ENCODE results near the gene KRTAP3-3.

Gene KRTAP3-3

DNA sequence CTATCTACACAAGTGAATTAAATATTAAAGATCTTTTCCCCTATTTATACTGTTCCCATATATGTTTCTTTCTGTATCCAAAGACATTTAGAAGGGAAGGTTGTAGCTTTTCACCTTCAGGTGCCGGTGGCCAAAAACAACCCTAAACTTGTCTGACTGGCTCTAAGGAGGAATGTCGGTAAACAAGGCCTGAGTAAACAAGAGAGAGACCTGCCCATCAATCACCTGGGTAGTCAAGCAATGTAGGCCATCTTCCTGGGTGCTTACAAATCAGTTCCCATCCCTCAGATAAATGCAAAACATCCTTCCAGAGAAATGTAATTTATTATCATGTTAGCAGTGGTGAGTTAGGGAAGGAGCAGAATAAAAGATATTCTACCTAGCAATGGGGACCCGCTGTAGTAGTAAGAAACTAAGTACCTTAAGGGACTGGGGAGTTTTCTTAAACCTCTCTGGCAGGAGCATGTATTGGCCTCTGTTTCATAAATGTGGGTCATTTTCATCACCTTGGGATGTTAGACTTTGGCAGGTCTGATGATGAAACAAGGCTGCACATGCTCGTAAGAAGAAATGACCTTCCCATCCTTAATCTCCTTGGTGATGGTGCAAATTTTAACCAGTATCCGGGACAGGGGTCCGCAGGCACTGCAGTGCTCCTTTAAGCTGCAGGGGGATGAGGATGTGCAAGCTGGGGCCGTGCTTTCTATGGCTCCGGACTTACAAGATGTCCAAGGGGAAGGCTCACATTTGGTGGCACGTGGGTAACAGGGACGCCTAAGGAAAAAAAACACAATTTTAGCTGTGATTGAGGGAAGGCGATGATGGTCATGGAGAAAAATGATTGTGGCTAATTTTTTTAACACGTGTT lies 35.6 kb downstream of the KRTAP3-3 start:
- no peak overlapping the region for H3K4me3 ChIP-seq (ENCODE audit: low read length)
- WGBS, result 88% methylated on average over 11 of the region's 12 CpGs
- H3K9ac ChIP-seq (ENCODE audit: low read depth, low read length), result no peak overlapping the region
- no peaks in the 10 kb centered on the region for H3K27me3 ChIP-seq (ENCODE audit: insufficient read depth, low read length)
- peaks cover 25% of the 10 kb centered on the region for H3K4me1 ChIP-seq (ENCODE audit: insufficient read depth, low read length)
- no peaks in the 10 kb centered on the region for H3K9me3 ChIP-seq (ENCODE audit: insufficient read depth, low read depth, low read length)
- no peak overlapping the region for H3K27ac ChIP-seq (ENCODE audit: low read depth, low read length)
- no peaks in the 10 kb centered on the region for H3K36me3 ChIP-seq (ENCODE audit: insufficient read depth, low read length)

GRCh38 chr17:40956401-40957254 lies 37.3 kb downstream of the KRTAP3-3 start:
- no peaks in the 10 kb centered on the region for H3K36me3 ChIP-seq (ENCODE audit: insufficient read depth, low read length)
- no peak overlapping the region for H3K27ac ChIP-seq (ENCODE audit: low read depth, low read length)
- no peaks in the 10 kb centered on the region for H3K9me3 ChIP-seq (ENCODE audit: insufficient read depth, low read depth, low read length)
- H3K27me3 ChIP-seq (ENCODE audit: insufficient read depth, low read length), result no peaks in the 10 kb centered on the region
- no peak overlapping the region for H3K9ac ChIP-seq (ENCODE audit: low read depth, low read length)
- peaks cover 25% of the 10 kb centered on the region for H3K4me1 ChIP-seq (ENCODE audit: insufficient read depth, low read length)
- 91% methylated on average over 8 of the region's 8 CpGs for WGBS
- no peak overlapping the region for H3K4me3 ChIP-seq (ENCODE audit: low read length)

DNA sequence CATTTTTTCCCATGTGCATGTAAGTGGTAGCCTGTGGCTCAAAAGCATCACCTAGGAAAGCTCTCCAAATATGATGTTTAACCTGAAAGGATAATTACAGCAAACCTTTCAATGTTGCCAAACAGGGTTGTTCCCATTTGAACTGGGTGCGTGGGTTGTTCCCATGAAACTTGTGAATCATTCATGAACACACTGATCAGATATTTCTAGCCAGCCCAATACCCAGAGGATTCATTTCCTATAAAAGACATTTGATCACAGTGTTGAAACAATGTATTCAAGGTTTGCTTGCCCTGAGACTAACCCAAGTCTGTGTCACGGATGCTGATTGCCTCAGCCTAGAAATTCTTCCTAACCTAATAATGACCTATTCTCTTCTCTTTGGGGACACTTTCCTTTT lies 40.1 kb downstream of the KRTAP3-3 start:
- H3K9me3 ChIP-seq (ENCODE audit: insufficient read depth, low read depth, low read length), result no peaks in the 10 kb centered on the region
- no peak overlapping the region for H3K27ac ChIP-seq (ENCODE audit: low read depth, low read length)
- H3K36me3 ChIP-seq (ENCODE audit: insufficient read depth, low read length), result no peaks in the 10 kb centered on the region
- 96% methylated on average over 2 of the region's 2 CpGs for WGBS
- H3K27me3 ChIP-seq (ENCODE audit: insufficient read depth, low read length), result no peaks in the 10 kb centered on the region
- H3K4me3 ChIP-seq (ENCODE audit: low read length), result no peak overlapping the region
- peaks cover 24% of the 10 kb centered on the region for H3K4me1 ChIP-seq (ENCODE audit: insufficient read depth, low read length)
- H3K9ac ChIP-seq (ENCODE audit: low read depth, low read length), result no peak overlapping the region

DNA sequence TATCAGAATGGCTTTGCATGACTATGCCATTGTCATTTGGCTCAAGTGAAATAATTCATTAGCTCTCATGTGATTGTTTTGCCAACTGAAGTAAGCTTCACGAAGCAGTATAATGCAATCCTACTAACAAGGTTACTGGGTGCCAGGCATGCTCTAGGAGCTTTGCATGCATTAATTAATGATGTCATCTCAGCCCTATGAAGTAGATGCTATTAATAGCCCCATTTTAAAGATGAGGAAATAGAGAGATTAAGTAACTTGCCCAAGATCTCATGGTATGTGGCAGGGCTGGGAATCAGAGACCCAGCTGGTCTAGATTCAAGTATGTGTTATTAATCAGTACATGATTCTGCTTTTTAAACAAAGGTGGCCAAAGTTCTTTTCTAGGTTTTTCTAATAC lies 41.3 kb downstream of the KRTAP3-3 start:
- Histone ChIP-seq H3K36me3 (ENCODE audit: insufficient read depth, low read length) (no peaks in the 10 kb centered on the region), H3K9ac (ENCODE audit: low read depth, low read length) (no peak overlapping the region), H3K27me3 (ENCODE audit: insufficient read depth, low read length) (no peaks in the 10 kb centered on the region), H3K27ac (ENCODE audit: low read depth, low read length) (no peak overlapping the region), H3K9me3 (ENCODE audit: insufficient read depth, low read depth, low read length) (no peaks in the 10 kb centered on the region), H3K4me1 (ENCODE audit: insufficient read depth, low read length) (peaks cover 12% of the 10 kb centered on the region), H3K4me3 (ENCODE audit: low read length) (no peak overlapping the region)
- WGBS, result 94% methylated on average over 1 of the region's 1 CpG

GRCh38 chr17:40952154-40952553 lies 41.8 kb downstream of the KRTAP3-3 start:
- Histone ChIP-seq H3K9me3 (ENCODE audit: insufficient read depth, low read depth, low read length) (no peaks in the 10 kb centered on the region), H3K4me3 (ENCODE audit: low read length) (no peak overlapping the region), H3K4me1 (ENCODE audit: insufficient read depth, low read length) (peaks cover 7% of the 10 kb centered on the region), H3K27me3 (ENCODE audit: insufficient read depth, low read length) (no peaks in the 10 kb centered on the region), H3K9ac (ENCODE audit: low read depth, low read length) (no peak overlapping the region), H3K27ac (ENCODE audit: low read depth, low read length) (no peak overlapping the region), H3K36me3 (ENCODE audit: insufficient read depth, low read length) (no peaks in the 10 kb centered on the region)
- 100% methylated on average over 1 of the region's 2 CpGs for WGBS

GRCh38 chr17:40951011-40951622 lies 42.8 kb downstream of the KRTAP3-3 start:
- no peak overlapping the region for H3K27ac ChIP-seq (ENCODE audit: low read depth, low read length)
- 96% methylated on average over 2 of the region's 2 CpGs for WGBS
- no peak overlapping the region for H3K9ac ChIP-seq (ENCODE audit: low read depth, low read length)
- no peaks in the 10 kb centered on the region for H3K36me3 ChIP-seq (ENCODE audit: insufficient read depth, low read length)
- no peaks in the 10 kb centered on the region for H3K4me1 ChIP-seq (ENCODE audit: insufficient read depth, low read length)
- no peaks in the 10 kb centered on the region for H3K27me3 ChIP-seq (ENCODE audit: insufficient read depth, low read length)
- no peaks in the 10 kb centered on the region for H3K9me3 ChIP-seq (ENCODE audit: insufficient read depth, low read depth, low read length)
- H3K4me3 ChIP-seq (ENCODE audit: low read length), result no peak overlapping the region

GRCh38 chr17:40950176-40950575 lies 43.8 kb downstream of the KRTAP3-3 start:
- H3K9me3 ChIP-seq (ENCODE audit: insufficient read depth, low read depth, low read length), result no peaks in the 10 kb centered on the region
- 97% methylated on average over 5 of the region's 7 CpGs for WGBS

DNA sequence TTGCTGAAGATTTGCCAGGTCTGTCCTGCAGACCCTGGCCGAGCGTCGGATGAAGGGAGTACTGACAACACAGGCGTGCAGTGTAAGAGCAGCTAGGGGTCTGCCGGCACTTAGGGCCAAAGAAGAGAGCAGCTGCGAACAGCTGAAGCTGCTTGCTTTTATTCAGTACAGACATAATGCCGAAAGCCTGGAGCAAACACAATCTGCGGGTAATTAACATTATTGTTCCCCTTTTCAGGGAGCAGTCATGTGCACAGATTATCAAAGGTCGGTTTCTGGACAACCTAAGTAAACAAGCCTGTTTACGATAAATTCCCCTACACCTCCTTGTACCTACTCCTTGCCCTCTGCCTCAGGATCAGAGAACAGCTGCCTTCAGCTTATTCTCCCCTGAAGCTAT lies 44.5 kb downstream of the KRTAP3-3 start:
- WGBS, result 89% methylated on average over 10 of the region's 10 CpGs
- Histone ChIP-seq H3K4me3 (ENCODE audit: low read length) (no peak overlapping the region), H3K9me3 (ENCODE audit: insufficient read depth, low read depth, low read length) (no peaks in the 10 kb centered on the region), H3K4me1 (ENCODE audit: insufficient read depth, low read length) (no peaks in the 10 kb centered on the region), H3K27ac (ENCODE audit: low read depth, low read length) (no peak overlapping the region), H3K9ac (ENCODE audit: low read depth, low read length) (no peak overlapping the region), H3K36me3 (ENCODE audit: insufficient read depth, low read length) (no peaks in the 10 kb centered on the region), H3K27me3 (ENCODE audit: insufficient read depth, low read length) (no peaks in the 10 kb centered on the region)

More at GRCh38 chr17:40950176-40950575, 43.8 kb downstream of the KRTAP3-3 start:
- Histone ChIP-seq H3K4me1 (ENCODE audit: insufficient read depth, low read length) (no peaks in the 10 kb centered on the region), H3K36me3 (ENCODE audit: insufficient read depth, low read length) (no peaks in the 10 kb centered on the region), H3K27ac (ENCODE audit: low read depth, low read length) (no peak overlapping the region), H3K4me3 (ENCODE audit: low read length) (no peak overlapping the region), H3K27me3 (ENCODE audit: insufficient read depth, low read length) (no peaks in the 10 kb centered on the region), H3K9ac (ENCODE audit: low read depth, low read length) (no peak overlapping the region)

DNA sequence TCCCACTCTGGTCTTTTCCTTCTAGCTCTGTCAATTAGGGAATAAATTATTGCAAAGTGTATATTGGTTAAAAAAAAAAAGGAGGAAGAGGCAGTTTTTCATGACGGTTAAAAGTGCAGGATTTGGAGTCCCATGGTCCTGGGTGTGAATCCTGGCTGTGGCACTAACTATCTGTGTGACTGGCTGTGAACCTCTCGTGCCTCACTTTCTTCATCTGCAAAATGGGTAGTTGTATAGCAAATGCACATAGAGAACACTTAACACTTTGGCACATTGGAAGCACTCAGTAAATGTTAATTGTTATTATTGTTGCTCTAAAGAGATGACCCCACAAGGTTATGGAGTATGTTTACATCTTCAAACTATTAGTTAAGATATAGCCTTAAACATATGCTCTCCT lies 46.0 kb downstream of the KRTAP3-3 start:
- Histone ChIP-seq H3K27ac (ENCODE audit: low read depth, low read length) (no peak overlapping the region), H3K4me1 (ENCODE audit: insufficient read depth, low read length) (no peaks in the 10 kb centered on the region), H3K27me3 (ENCODE audit: insufficient read depth, low read length) (no peaks in the 10 kb centered on the region), H3K9me3 (ENCODE audit: insufficient read depth, low read depth, low read length) (no peaks in the 10 kb centered on the region), H3K36me3 (ENCODE audit: insufficient read depth, low read length) (no peaks in the 10 kb centered on the region), H3K4me3 (ENCODE audit: low read length) (no peak overlapping the region), H3K9ac (ENCODE audit: low read depth, low read length) (no peak overlapping the region)
- whole genome bisulfite sequencing, result 94% methylated on average over 2 of the region's 2 CpGs

DNA sequence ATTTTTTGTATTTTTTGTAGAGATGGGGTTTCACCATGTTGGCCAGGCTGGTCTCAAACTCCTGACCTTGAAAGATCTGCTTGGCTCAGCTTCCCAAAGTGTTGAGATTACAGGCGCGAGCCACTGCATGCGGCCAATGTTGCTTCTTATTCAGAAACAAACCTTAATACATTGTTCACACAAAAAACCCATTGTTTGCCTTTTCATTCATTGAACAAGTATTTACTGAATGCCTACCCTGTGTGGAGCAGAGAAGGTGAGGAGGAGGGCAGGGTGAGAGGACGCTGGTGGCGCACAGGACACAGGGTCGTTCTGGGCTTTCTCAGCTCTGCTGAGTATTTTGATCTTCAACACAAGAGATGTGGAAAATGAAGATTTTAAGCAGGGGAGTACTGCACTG lies 48.5 kb downstream of the KRTAP3-3 start:
- no peaks in the 10 kb centered on the region for H3K4me1 ChIP-seq (ENCODE audit: insufficient read depth, low read length)

DNA sequence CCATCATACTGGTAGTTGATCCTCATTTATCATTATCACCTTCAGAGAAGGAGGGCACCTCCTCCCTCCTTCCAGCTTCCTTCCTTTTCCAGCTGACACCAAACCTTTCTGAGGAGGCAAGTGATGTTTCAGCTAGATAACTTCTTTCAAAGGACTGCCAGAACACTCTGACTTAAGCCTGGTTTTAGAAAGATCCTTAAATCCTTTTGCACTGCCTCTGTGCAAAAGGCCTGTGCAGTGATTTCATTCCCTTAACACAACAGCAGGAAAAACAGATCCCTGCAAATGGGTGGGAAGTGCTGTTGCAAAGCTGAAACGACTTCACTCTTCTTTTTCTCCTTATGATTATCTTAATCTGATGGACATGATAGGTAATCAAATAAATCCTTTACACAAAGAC lies 49.4 kb downstream of the KRTAP3-3 start:
- Histone ChIP-seq H3K4me3 (ENCODE audit: low read length) (no peak overlapping the region), H3K36me3 (ENCODE audit: insufficient read depth, low read length) (no peaks in the 10 kb centered on the region), H3K4me1 (ENCODE audit: insufficient read depth, low read length) (no peaks in the 10 kb centered on the region), H3K27ac (ENCODE audit: low read depth, low read length) (no peak overlapping the region), H3K9me3 (ENCODE audit: insufficient read depth, low read depth, low read length) (no peaks in the 10 kb centered on the region), H3K27me3 (ENCODE audit: insufficient read depth, low read length) (no peaks in the 10 kb centered on the region), H3K9ac (ENCODE audit: low read depth, low read length) (no peak overlapping the region)
- WGBS, result no CpG with 5 or more reads among the region's 1 CpG

More for the DNA sequence above, 48.5 kb downstream of the KRTAP3-3 start:
- Histone ChIP-seq H3K4me3 (ENCODE audit: low read length) (no peak overlapping the region), H3K9me3 (ENCODE audit: insufficient read depth, low read depth, low read length) (no peaks in the 10 kb centered on the region), H3K27me3 (ENCODE audit: insufficient read depth, low read length) (no peaks in the 10 kb centered on the region), H3K9ac (ENCODE audit: low read depth, low read length) (no peak overlapping the region), H3K27ac (ENCODE audit: low read depth, low read length) (no peak overlapping the region), H3K36me3 (ENCODE audit: insufficient read depth, low read length) (no peaks in the 10 kb centered on the region)
- 94% methylated on average over 6 of the region's 6 CpGs for WGBS

Measured in HUES64 (cell line).